Left ventricle myocardium inferior (tissue), 1 donor: Measurements from ENCODE around the gene CBFB. TPM values are rescaled to one million over a fixed set of nuclear protein-coding genes. Genes with fewer than 3 reads are reported as not detected.

ENCODE experiments used
- DNase-seq: peaks from one replicate; pipeline ENCODE4 v3.0.0-alpha.2; 2020
- H3K27ac ChIP-seq: fragments of 200-600 bp; replicated peaks from 2 replicates; pipeline ENCODE4 v1.8.0; 2021
- H3K27me3 ChIP-seq: fragments of 200-600 bp; 2 replicates; pipeline ENCODE4 v1.8.0; 2021; ENCODE audit warnings: low read depth
- H3K36me3 ChIP-seq: fragments of 200-600 bp; 2 replicates; pipeline ENCODE4 v1.8.0; 2021
- H3K4me1 ChIP-seq: fragments of 200-600 bp; 2 replicates; pipeline ENCODE4 v1.8.0; 2021
- H3K4me3 ChIP-seq: fragments of 200-600 bp; 2 replicates; pipeline ENCODE4 v1.8.0; 2021; ENCODE audit warnings: mild to moderate bottlenecking, moderate library complexity
- H3K9me3 ChIP-seq: fragments of 200-600 bp; replicated peaks from 2 replicates; pipeline ENCODE4 v1.8.0; 2021
- intact Hi-C: fragments of 100-400 bp; cut with micrococcal nuclease; formaldehyde crosslinking; loops from one replicate; pipeline ENCODE4 v1.11.0; 2022
- total RNA-seq: library from RNA; stranded (reverse); fragmentation: NEBNext Ultra II Directional; extraction: Animal tissue kit (Norgen Biotek cat#: 25700); gene quantifications from one replicate; pipeline ENCODE4 v1.2.1, GENCODE V29; 2021
- TF ChIP-seq, protein P1 (sequence below): fragments of 200-600 bp; IDR thresholded peaks from 2 replicates; pipeline ENCODE4 v1.8.0; 2021; ENCODE audit warnings: antibody characterized with exemption, mild to moderate bottlenecking, borderline replicate concordance
- donor health status: DM: no; HTN: yes; CAD: no; lungs with severe emphysema.

CBFB gene
- total RNA-seq, 1 donor from 2014 or later, result 25.2 TPM

DNA sequence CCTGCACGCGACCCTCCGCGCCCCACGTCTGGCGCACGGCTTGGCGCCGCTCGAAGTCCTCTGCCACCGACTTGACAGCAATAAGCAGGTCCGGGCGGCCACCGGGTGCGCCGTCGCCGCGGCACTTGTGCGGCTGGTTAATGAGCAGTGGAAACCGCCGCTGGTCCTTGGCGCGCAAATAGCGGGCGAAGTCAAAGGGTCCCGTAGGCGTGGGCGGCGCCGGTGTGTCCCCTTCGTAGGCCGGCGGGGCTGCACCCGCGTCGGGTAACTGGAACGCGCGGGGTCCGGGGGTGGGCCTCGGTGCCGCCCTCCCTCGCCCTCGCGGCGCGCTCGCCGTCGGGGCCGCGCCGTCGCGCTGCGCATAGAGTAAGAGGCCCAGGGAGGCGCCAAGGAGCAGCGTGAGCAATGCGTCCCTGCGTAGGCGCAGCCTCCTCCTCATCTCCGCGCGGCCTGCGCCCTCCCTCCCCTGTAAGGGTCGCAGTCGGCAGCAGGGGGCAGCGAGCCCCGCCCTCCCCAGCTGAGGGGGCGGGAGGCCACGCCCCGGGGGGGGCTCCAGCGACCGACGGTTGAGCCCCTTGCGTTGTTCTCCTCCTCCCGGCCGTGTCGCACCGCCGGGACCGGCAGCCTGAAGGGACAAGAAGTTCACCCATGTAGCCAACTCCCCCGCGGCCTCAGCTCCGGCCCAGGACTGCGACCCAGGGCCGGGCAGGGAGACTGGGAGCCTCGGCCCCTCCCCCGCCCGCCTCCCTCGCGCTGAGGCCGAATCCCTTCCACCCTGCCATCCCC, 121.3 kb downstream of the CBFB start:
- peak overlapping the region; percentile 75 for H3K4me3 ChIP-seq
- peaks cover 29% of the 10 kb centered on the region for H3K36me3 ChIP-seq
- peaks cover 12% of the 10 kb centered on the region for H3K27me3 ChIP-seq
- DNase-seq, result peak; percentile 56
- peak overlapping the region; percentile 82 for H3K27ac ChIP-seq
- H3K9me3 ChIP-seq, result no peaks in the 10 kb centered on the region
- H3K4me1 ChIP-seq, result peaks cover 28% of the 10 kb centered on the region
- intact Hi-C loops, result loop anchor here (5.0 kb wide), 1 partner anchor 173 kb away; no protein-coding TSS in a partner anchor
- TF ChIP-seq, protein P1, sequence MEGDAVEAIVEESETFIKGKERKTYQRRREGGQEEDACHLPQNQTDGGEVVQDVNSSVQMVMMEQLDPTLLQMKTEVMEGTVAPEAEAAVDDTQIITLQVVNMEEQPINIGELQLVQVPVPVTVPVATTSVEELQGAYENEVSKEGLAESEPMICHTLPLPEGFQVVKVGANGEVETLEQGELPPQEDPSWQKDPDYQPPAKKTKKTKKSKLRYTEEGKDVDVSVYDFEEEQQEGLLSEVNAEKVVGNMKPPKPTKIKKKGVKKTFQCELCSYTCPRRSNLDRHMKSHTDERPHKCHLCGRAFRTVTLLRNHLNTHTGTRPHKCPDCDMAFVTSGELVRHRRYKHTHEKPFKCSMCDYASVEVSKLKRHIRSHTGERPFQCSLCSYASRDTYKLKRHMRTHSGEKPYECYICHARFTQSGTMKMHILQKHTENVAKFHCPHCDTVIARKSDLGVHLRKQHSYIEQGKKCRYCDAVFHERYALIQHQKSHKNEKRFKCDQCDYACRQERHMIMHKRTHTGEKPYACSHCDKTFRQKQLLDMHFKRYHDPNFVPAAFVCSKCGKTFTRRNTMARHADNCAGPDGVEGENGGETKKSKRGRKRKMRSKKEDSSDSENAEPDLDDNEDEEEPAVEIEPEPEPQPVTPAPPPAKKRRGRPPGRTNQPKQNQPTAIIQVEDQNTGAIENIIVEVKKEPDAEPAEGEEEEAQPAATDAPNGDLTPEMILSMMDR, result no peak

Other genes starting within 250 kb of the CBFB start
- not detected for gene TERB1, start 227.6 kb upstream of the CBFB start, total RNA-seq
- gene NAE1, start 198.2 kb upstream of the CBFB start, total RNA-seq, result 28.4 TPM
- not detected for gene CA7, start 184.7 kb upstream of the CBFB start, total RNA-seq
- gene PDP2, start 148.6 kb upstream of the CBFB start, total RNA-seq, result 2.8 TPM
- gene CDH16, start 110.3 kb upstream of the CBFB start, total RNA-seq, result not detected
- gene RRAD, start 103.6 kb upstream of the CBFB start, total RNA-seq, result 135 TPM
- 127 TPM for gene CIAO2B, start 94.7 kb upstream of the CBFB start, total RNA-seq
- gene CES2, start 93.6 kb upstream of the CBFB start, total RNA-seq, result 88.5 TPM
- gene CES3, start 67.9 kb upstream of the CBFB start, total RNA-seq, result 1.0 TPM
- gene CES4A, start 40.6 kb upstream of the CBFB start, total RNA-seq, result 11.0 TPM
- 10.4 TPM for gene PHAF1, start 80.8 kb downstream of the CBFB start, total RNA-seq
- gene B3GNT9, start 121.8 kb downstream of the CBFB start, total RNA-seq, result 9.8 TPM
- 9.8 TPM for gene TRADD, start 130.8 kb downstream of the CBFB start, total RNA-seq
- gene FBXL8, start 130.8 kb downstream of the CBFB start, total RNA-seq, result 9.4 TPM
- gene HSF4, start 135.6 kb downstream of the CBFB start, total RNA-seq, result 70.5 TPM
- 110 TPM for gene NOL3, start 141.4 kb downstream of the CBFB start, total RNA-seq
- gene MATCAP1, start 154.8 kb downstream of the CBFB start, total RNA-seq, result 14.2 TPM
- gene EXOC3L1, start 161.0 kb downstream of the CBFB start, total RNA-seq, result 3.9 TPM
- 35.9 TPM for gene E2F4, start 163.0 kb downstream of the CBFB start, total RNA-seq
- gene ELMO3, start 170.0 kb downstream of the CBFB start, total RNA-seq, result 0.80 TPM
- 11.5 TPM for gene TMEM208, start 198.0 kb downstream of the CBFB start, total RNA-seq
- 18.0 TPM for gene FHOD1, start 218.3 kb downstream of the CBFB start, total RNA-seq
- 1.3 TPM for gene SLC9A5, start 219.8 kb downstream of the CBFB start, total RNA-seq